Measurements from ENCODE around the gene ANGPTL4. TPM values are rescaled to one million over a fixed set of nuclear protein-coding genes. Genes with fewer than 3 reads are reported as not detected.
A peak's percentile ranks its signal among the peaks of the same experiment; 100 is the strongest.

Gene ANGPTL4
- total RNA-seq, 3 donors from 2014 or later = 90.9 to 186 (median 118) TPM

DNA sequence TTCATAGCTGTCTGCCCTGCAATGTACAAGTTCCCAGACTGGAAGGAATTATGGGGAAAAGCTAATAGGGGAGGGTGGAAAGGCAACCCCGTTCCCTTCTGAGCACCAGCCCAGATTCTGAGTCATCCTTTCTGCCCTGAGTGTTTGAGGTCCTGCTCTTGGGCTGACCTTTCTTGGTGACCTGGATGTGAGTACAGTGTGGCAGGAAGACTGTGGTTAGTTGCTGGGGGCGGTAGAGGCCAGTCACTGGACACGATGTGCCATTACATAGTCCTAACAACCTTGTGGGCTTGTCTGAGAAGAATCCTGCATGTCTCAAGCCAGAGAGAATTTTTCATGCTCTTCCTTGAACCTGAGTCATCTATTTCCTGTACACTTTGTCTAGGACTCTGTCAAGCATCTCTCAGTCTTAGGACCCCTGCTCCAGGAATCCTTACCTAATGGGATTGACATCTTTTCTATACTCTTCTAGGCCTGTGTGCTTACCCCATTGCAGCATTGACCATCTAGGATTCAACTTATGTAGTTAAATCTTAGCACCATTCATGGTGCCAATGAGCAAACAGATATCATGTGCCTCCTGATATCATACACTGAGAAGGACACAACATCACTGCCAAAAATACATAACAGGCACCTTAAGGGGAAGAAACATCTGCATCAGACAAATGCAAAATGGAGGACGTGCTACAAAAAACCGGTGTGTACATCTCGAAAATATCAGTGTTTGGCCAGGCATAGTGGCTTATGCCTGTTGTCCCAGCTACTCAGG lies 8.1 kb upstream of the ANGPTL4 start:
- H3K4me3 ChIP-seq = no peak overlapping the region
- no peak for TF ChIP-seq POLR2A (IDR thresholded peaks at IDR 0.05)
- peak; percentile 18 to 82 (median 26) for TF ChIP-seq POLR2AphosphoS5 (IDR thresholded peaks at IDR 0.05)
- H3K9me3 ChIP-seq = no peaks in the 10 kb centered on the region
- H3K27me3 ChIP-seq = no peaks in the 10 kb centered on the region
- peak in 1 of 2 donors; percentile 41 for DNase-seq (ENCODE audit: low spot score in 2 of 2)
- H3K27ac ChIP-seq = peak overlapping the region in 1 of 2 donors; percentile 74
- H3K4me1 ChIP-seq = peaks cover 0 to 5% of the 10 kb centered on the region in 2 donors
- no peaks in the 10 kb centered on the region for H3K36me3 ChIP-seq
- intact Hi-C loops (cut with DNase I; ENCODE audit: low total_unique reads) = no loop called here

DNA sequence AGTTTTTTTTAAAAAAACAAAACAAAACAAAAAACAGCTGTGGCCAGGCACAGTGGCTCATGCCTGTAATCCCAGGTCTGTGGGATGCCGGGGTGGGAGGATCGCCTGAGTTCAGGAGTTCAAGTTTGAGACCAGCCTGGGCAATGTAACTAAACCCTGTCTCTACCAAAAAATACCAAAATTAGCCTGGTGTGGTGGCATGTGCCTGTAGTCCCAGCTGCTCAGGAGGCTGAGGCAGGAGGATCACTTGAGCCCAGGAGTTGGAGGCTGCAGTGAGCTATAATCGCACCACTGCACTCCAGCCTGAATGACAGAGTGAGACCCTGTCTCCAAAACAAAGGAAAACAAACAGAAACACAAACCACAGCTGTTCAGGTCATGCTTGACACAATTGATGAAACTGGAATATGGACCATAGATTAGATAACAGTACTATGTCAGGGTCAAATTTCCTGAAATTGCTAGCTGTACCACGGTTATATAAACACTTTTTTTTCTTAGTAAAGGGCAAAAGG lies 6.9 kb upstream of the ANGPTL4 start:
- TF ChIP-seq POLR2A (IDR thresholded peaks at IDR 0.05) = no peak
- TF ChIP-seq, protein P1, sequence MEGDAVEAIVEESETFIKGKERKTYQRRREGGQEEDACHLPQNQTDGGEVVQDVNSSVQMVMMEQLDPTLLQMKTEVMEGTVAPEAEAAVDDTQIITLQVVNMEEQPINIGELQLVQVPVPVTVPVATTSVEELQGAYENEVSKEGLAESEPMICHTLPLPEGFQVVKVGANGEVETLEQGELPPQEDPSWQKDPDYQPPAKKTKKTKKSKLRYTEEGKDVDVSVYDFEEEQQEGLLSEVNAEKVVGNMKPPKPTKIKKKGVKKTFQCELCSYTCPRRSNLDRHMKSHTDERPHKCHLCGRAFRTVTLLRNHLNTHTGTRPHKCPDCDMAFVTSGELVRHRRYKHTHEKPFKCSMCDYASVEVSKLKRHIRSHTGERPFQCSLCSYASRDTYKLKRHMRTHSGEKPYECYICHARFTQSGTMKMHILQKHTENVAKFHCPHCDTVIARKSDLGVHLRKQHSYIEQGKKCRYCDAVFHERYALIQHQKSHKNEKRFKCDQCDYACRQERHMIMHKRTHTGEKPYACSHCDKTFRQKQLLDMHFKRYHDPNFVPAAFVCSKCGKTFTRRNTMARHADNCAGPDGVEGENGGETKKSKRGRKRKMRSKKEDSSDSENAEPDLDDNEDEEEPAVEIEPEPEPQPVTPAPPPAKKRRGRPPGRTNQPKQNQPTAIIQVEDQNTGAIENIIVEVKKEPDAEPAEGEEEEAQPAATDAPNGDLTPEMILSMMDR (IDR thresholded peaks at IDR 0.05) = no peak
- TF ChIP-seq POLR2AphosphoS5 (IDR thresholded peaks at IDR 0.05) = no peak
- intact Hi-C loops (cut with DNase I; ENCODE audit: low total_unique reads) = no loop called here

GRCh38 chr19:8358948-8359347 lies 5.0 kb upstream of the ANGPTL4 start:
- Histone ChIP-seq H3K9me3 (no peaks in the 10 kb centered on the region), H3K27me3 (no peaks in the 10 kb centered on the region), H3K27ac (no peak overlapping the region), H3K4me1 (peaks cover 0 to 18% of the 10 kb centered on the region in 2 donors), H3K4me3 (no peak overlapping the region), H3K36me3 (no peaks in the 10 kb centered on the region)
- intact Hi-C loops (cut with DNase I; ENCODE audit: low total_unique reads) = no loop called here
- no peak for DNase-seq (ENCODE audit: low spot score in 2 of 2)
- TF ChIP-seq POLR2AphosphoS5 (IDR thresholded peaks at IDR 0.05) = no peak
- no peak for TF ChIP-seq POLR2A (IDR thresholded peaks at IDR 0.05)
- TF ChIP-seq, protein P1 (IDR thresholded peaks at IDR 0.05) = no peak

More for the DNA sequence above, 6.9 kb upstream of the ANGPTL4 start:
- no peak for DNase-seq (ENCODE audit: low spot score in 2 of 2)
- no peak overlapping the region for H3K4me3 ChIP-seq
- no peaks in the 10 kb centered on the region for H3K36me3 ChIP-seq
- H3K4me1 ChIP-seq = peaks cover 0 to 13% of the 10 kb centered on the region in 2 donors
- no peaks in the 10 kb centered on the region for H3K27me3 ChIP-seq
- no peak overlapping the region for H3K27ac ChIP-seq
- no peaks in the 10 kb centered on the region for H3K9me3 ChIP-seq

GRCh38 chr19:8360196-8360595 lies 3.8 kb upstream of the ANGPTL4 start:
- Histone ChIP-seq H3K4me3 (no peak overlapping the region), H3K9me3 (no peaks in the 10 kb centered on the region), H3K36me3 (no peaks in the 10 kb centered on the region), H3K4me1 (peaks cover 0 to 23% of the 10 kb centered on the region in 2 donors), H3K27ac (no peak overlapping the region), H3K27me3 (no peaks in the 10 kb centered on the region)
- no peak for DNase-seq (ENCODE audit: low spot score in 2 of 2)
- TF ChIP-seq POLR2A (IDR thresholded peaks at IDR 0.05) (no peak), POLR2AphosphoS5 (IDR thresholded peaks at IDR 0.05) (no peak)
- TF ChIP-seq, protein P1 (IDR thresholded peaks at IDR 0.05) = no peak
- intact Hi-C loops (cut with DNase I; ENCODE audit: low total_unique reads) = no loop called here

GRCh38 chr19:8361921-8362793 lies 1.8 kb upstream of the ANGPTL4 start:
- DNase-seq (ENCODE audit: low spot score in 2 of 2) = peak; percentile 97 to 98
- no peak overlapping the region for H3K4me3 ChIP-seq
- intact Hi-C loops (cut with DNase I; ENCODE audit: low total_unique reads) = no loop called here
- H3K9me3 ChIP-seq = no peaks in the 10 kb centered on the region
- H3K27me3 ChIP-seq = no peaks in the 10 kb centered on the region
- peaks cover 4 to 23% of the 10 kb centered on the region in 2 donors for H3K4me1 ChIP-seq
- H3K27ac ChIP-seq = peak overlapping the region; percentile 88 to 94
- peak; percentile 86 to 97 (median 88) for TF ChIP-seq POLR2AphosphoS5 (IDR thresholded peaks at IDR 0.05)
- TF ChIP-seq, protein P1 (IDR thresholded peaks at IDR 0.05) = no peak
- TF ChIP-seq POLR2A (IDR thresholded peaks at IDR 0.05) = no peak
- no peaks in the 10 kb centered on the region for H3K36me3 ChIP-seq

All from breast epithelium (tissue), 4 donors.